Lower lobe of right lung (tissue), 2 donors: ENCODE results near the gene RARG. TPM values are rescaled to one million over a fixed set of nuclear protein-coding genes. Genes with fewer than 3 reads are reported as not detected.

Experiments
- ATAC-seq, 2 donors: fragments of 200-7000 bp; cut with Tn5 transposase; one replicate each; pipeline ENCODE4 v1.9.1; 2020 to 2022; ENCODE audit warnings: mild to moderate bottlenecking in 2 of 2, moderate library complexity in 2 of 2
- DNase-seq: peaks from one replicate; pipeline ENCODE4 v3.0.0-alpha.2; 2020
- H3K27ac ChIP-seq: fragments of 200-600 bp; one replicate; pipeline ENCODE4 v1.8.0; 2022
- H3K27me3 ChIP-seq: fragments of 200-600 bp; one replicate; pipeline ENCODE4 v1.8.0; 2022; ENCODE audit warnings: low read depth
- H3K36me3 ChIP-seq: fragments of 200-600 bp; one replicate; pipeline ENCODE4 v1.8.0; 2022; ENCODE audit warnings: mild to moderate bottlenecking
- H3K4me1 ChIP-seq: fragments of 200-600 bp; one replicate; pipeline ENCODE4 v1.8.0; 2022
- H3K4me3 ChIP-seq: fragments of 200-600 bp; one replicate; pipeline ENCODE4 v1.8.0; 2022; ENCODE audit warnings: mild to moderate bottlenecking
- H3K9me3 ChIP-seq: fragments of 200-600 bp; one replicate; pipeline ENCODE4 v1.8.0; 2022
- intact Hi-C: fragments of 100-400 bp; cut with DNase I; formaldehyde crosslinking; loops from one replicate; pipeline ENCODE4 v1.11.0; 2022
- total RNA-seq: library from RNA; stranded (reverse); fragmentation: NEBNext Ultra II Directional; extraction: Animal tissue kit (Norgen Biotek cat#: 25700); gene quantifications from one replicate; pipeline ENCODE4 v1.2.1, GENCODE V29; 2021
- TF ChIP-seq, protein P1 (sequence below): fragments of 200-600 bp; IDR thresholded peaks from one replicate; pipeline ENCODE4 v1.8.0; 2022; ENCODE audit warnings: antibody characterized with exemption, mild to moderate bottlenecking
- donor health status: DM: no; HTN: yes; CAD: no; lungs with severe emphysema.

RARG gene
- total RNA-seq, 1 donor from 2014 or later: 30.1 TPM

DNA sequence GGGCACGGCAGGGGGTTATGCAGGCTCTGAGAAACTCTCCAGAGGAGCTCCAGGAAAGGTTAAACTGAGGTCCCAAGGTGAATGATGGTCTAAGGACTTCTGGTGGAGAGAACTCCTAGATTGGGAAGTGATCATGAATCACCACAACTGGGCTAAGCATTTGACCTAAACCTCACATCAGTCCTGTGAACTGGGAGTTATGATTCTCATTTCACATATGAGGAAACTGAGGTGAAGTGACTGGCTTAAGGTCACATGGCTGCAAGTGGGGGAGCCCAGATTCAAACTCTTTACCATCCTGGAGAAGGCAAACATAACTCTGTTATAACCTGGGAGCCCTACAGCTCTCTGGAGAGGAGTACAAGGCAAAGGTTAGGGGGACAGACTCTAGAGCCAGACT lies 4.2 kb downstream of the RARG start:
- DNase-seq: no peak
- no peak overlapping the region for H3K27ac ChIP-seq
- peaks cover 7% of the 10 kb centered on the region for H3K36me3 ChIP-seq
- no peaks in the 10 kb centered on the region for H3K9me3 ChIP-seq
- H3K27me3 ChIP-seq: no peaks in the 10 kb centered on the region
- peaks cover 61% of the 10 kb centered on the region for H3K4me1 ChIP-seq
- ATAC-seq: no peak
- intact Hi-C loops: no loop called here
- TF ChIP-seq, protein P1, sequence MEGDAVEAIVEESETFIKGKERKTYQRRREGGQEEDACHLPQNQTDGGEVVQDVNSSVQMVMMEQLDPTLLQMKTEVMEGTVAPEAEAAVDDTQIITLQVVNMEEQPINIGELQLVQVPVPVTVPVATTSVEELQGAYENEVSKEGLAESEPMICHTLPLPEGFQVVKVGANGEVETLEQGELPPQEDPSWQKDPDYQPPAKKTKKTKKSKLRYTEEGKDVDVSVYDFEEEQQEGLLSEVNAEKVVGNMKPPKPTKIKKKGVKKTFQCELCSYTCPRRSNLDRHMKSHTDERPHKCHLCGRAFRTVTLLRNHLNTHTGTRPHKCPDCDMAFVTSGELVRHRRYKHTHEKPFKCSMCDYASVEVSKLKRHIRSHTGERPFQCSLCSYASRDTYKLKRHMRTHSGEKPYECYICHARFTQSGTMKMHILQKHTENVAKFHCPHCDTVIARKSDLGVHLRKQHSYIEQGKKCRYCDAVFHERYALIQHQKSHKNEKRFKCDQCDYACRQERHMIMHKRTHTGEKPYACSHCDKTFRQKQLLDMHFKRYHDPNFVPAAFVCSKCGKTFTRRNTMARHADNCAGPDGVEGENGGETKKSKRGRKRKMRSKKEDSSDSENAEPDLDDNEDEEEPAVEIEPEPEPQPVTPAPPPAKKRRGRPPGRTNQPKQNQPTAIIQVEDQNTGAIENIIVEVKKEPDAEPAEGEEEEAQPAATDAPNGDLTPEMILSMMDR: no peak
- no peak overlapping the region for H3K4me3 ChIP-seq

DNA sequence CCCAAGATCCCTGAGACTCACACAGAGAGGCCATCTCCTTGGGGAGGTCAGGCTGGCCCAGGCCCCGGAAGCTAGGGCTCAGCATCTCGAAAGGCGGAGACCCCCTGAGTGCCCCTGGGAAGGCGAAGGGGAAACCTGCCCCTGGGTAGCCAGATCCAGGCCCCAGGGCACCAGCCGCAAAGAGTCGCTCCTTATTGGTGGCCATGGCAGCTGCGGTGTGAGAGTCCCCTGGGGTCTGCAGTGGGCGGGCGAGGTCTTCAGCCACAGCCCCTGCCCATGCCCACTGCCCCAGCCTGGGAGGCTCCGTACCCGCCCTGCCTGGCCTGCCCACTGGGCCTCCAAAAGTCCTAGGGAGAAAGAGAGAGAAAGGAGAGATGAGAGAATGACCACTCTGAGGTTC lies 4.7 kb downstream of the RARG start:
- no peaks in the 10 kb centered on the region for H3K9me3 ChIP-seq
- TF ChIP-seq, protein P1: no peak
- peak; percentile 32 for DNase-seq

DNA sequence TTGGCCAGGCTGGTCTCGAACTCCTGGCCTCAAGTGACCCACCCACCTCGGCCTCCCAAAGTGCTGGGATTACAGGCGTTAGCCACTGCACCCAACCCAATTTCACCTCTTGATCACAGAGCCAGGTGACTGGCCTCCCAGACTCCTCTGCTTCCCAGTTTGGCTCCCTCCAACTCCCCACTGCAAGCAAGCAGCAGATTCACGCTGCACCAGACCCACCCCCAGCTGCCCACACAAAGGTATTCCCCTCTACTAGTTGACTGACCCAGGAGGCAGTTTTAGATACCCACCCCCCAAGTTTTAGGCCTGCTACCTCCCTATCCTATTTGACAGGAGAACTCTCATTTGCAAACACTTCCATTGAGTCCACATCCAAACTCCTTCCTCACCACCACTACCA lies 5.2 kb downstream of the RARG start:
- peak; percentile 17 for DNase-seq
- no peak for ATAC-seq

More for the DNA sequence above, 4.7 kb downstream of the RARG start:
- Histone ChIP-seq H3K36me3 (peaks cover 7% of the 10 kb centered on the region), H3K27me3 (no peaks in the 10 kb centered on the region), H3K4me1 (peaks cover 61% of the 10 kb centered on the region), H3K4me3 (no peak overlapping the region), H3K27ac (no peak overlapping the region)
- intact Hi-C loops: no loop called here
- ATAC-seq: no peak

DNA sequence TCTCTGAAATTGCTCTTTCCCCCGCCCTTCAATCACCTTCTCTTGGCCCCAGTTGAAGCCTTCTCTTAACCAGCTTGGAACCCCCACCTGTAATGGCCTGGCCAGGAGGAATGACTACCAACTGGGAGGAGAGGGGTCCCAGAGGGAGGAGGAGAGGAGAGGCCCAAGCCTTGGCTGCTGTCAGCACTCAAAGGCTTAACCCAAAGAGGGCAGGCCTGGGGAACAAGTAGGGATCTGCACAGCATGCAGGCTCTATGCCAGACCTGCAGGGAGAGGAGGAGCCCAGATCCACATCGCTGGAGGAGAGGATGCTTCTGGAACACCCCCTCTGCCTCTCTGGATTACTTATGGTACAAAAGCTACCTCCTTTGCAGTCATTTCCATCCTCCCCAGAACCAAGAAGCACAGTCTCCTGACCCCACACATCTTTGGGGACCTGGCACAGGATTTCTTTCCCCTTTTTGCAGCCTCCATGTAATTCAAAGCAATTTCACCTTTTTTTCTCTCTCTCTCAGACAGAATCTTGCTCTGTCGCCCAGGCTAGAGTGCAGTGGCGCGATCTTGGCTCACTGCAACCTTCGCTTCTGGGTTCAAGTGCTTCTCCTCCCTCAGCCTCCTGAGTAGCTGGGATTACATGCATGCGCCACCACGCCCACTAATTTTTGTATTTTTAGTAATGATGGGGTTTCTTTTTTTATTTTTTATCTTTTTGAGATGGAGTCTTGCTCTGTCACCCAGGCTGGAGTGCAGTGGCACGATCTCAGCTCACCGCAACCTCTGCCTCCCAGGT lies 6.2 kb downstream of the RARG start:
- peaks cover 55% of the 10 kb centered on the region for H3K4me1 ChIP-seq
- peak; percentile 26 for DNase-seq

More for the DNA sequence above, 5.2 kb downstream of the RARG start:
- Histone ChIP-seq H3K27me3 (no peaks in the 10 kb centered on the region), H3K4me3 (no peak overlapping the region), H3K36me3 (peaks cover 7% of the 10 kb centered on the region), H3K4me1 (peaks cover 64% of the 10 kb centered on the region), H3K9me3 (no peaks in the 10 kb centered on the region), H3K27ac (no peak overlapping the region)
- TF ChIP-seq, protein P1: no peak
- intact Hi-C loops: no loop called here

DNA sequence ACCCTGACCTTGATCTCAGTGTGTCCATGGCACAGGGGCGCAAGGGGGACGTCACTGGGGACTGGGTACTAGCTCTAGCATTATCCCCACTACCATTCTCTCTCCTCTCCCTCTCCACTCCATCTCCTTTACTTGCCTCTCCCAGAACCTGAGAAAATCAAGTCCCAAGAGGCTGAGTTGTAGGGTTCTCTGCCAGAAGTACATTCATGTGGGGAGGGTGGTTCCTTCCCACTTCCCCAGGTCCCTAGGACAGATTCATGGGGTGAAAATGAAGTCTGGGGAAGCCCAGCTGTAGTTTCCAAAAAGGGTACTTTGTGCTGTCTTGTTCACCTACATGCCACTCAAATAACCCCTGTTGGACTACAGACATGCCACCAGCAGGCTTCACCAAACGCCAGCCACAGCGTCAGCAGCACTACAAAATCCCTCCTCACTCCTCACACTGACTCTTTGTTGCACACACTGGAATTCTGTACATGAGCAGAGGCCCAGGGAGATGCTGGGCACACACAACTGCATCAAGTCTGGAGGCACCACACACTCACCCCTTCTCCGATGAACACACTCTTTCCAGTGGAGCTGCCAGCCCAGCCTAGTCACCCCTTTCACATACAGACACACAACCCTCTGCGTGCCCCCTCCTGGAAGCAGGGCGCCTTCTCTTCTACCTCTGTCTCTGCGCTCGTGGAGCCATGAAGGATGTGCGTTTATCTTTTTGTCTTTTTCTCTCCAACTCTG lies 6.9 kb downstream of the RARG start:
- intact Hi-C loops: no loop called here
- peak; percentile 26 for DNase-seq

More for the DNA sequence above, 6.2 kb downstream of the RARG start:
- no peaks in the 10 kb centered on the region for H3K27me3 ChIP-seq
- peaks cover 7% of the 10 kb centered on the region for H3K36me3 ChIP-seq
- intact Hi-C loops: no loop called here
- H3K4me3 ChIP-seq: no peak overlapping the region
- no peak overlapping the region for H3K27ac ChIP-seq
- no peaks in the 10 kb centered on the region for H3K9me3 ChIP-seq
- ATAC-seq: no peak
- TF ChIP-seq, protein P1: no peak

More for the DNA sequence above, 6.9 kb downstream of the RARG start:
- Histone ChIP-seq H3K4me1 (peaks cover 50% of the 10 kb centered on the region), H3K4me3 (no peak overlapping the region), H3K9me3 (no peaks in the 10 kb centered on the region), H3K36me3 (peaks cover 7% of the 10 kb centered on the region), H3K27ac (no peak overlapping the region), H3K27me3 (no peaks in the 10 kb centered on the region)
- TF ChIP-seq, protein P1: no peak
- ATAC-seq: no peak
